AG04450 (cell line): ENCODE data around the gene ABR. TPM values are rescaled to one million over a fixed set of nuclear protein-coding genes. Genes with fewer than 3 reads are reported as not detected.

Experiments used
- CTCF ChIA-PET: fragments of 300-600, 350-600 bp; formaldehyde crosslinking; extraction: SDS; loops from one replicate; lab custom pipeline; 2022; ENCODE audit warnings: antibody characterized with exemption, inconsistent platforms; lab: Charles Lee
- POLR2A ChIA-PET: fragments of 350-600 bp; formaldehyde crosslinking; extraction: SDS; loops from one replicate; lab custom pipeline; 2021; ENCODE audit warnings: antibody characterized with exemption, inconsistent platforms; lab: Yijun Ruan, JAX
- DNase-seq: peaks from one replicate; pipeline ENCODE4 v3.0.0-alpha.2; 2011; ENCODE audit warnings: low read depth, low spot score
- H3K27ac ChIP-seq: one replicate; pipeline ENCODE4 v1.5.1; 2012; ENCODE audit warnings: low read depth, low read length, control low read depth
- H3K27me3 ChIP-seq: one replicate; pipeline ENCODE4 v1.6.0; 2012; ENCODE audit warnings: low read length; ENCODE audit not compliant: control insufficient read depth, insufficient read depth
- H3K4me3 ChIP-seq: 2 replicates; pipeline ENCODE4 v1.5.1; 2011; ENCODE audit warnings: mild to moderate bottlenecking, low read depth, low read length, control low read depth
- H3K9me3 ChIP-seq: 2 replicates; pipeline ENCODE4 v1.5.1; 2012; ENCODE audit warnings: low read length; ENCODE audit not compliant: control insufficient read depth, insufficient read depth
- polyA plus RNA-seq: library from polyadenylated mRNA; depleted of rRNA; stranded (reverse); fragments of >200 nt; gene quantifications from 2 replicates; pipeline ENCODE4 v1.2.3, GENCODE V29; 2011
- TF ChIP-seq, protein P1 (sequence below): IDR thresholded peaks from 2 replicates; pipeline ENCODE4 v1.5.1; 2011; ENCODE audit warnings: low read depth, low read length, control low read depth, inconsistent platforms

ABR gene
- polyA plus RNA-seq, 1 experiment: 64.3 TPM

DNA sequence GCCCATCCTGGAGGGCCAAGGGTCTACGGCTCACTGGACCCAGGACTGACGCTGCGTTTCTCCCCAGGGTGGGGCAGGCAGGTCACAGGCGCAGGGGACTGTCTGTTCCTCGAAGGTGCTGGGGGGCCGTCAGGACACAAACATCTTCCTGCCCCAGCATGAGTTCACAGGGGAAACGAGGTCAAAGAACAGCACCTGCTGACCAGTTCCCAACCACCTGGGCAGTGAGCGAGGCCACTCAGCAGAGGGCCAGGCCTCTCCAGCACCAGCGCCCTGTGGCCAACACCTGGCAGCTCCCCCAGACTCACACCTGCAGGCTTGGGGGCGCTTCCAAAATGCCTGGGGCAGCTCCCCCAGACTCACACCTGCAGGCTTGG, 153.2 kb downstream of the ABR start:
- peaks cover 4% of the 10 kb centered on the region; the same call in 1 of the 2 replicates for H3K9me3 ChIP-seq
- ChIA-PET POLR2A (no interaction called here), CTCF (no interaction called here)
- no peak overlapping the region for H3K27ac ChIP-seq
- TF ChIP-seq, protein P1, sequence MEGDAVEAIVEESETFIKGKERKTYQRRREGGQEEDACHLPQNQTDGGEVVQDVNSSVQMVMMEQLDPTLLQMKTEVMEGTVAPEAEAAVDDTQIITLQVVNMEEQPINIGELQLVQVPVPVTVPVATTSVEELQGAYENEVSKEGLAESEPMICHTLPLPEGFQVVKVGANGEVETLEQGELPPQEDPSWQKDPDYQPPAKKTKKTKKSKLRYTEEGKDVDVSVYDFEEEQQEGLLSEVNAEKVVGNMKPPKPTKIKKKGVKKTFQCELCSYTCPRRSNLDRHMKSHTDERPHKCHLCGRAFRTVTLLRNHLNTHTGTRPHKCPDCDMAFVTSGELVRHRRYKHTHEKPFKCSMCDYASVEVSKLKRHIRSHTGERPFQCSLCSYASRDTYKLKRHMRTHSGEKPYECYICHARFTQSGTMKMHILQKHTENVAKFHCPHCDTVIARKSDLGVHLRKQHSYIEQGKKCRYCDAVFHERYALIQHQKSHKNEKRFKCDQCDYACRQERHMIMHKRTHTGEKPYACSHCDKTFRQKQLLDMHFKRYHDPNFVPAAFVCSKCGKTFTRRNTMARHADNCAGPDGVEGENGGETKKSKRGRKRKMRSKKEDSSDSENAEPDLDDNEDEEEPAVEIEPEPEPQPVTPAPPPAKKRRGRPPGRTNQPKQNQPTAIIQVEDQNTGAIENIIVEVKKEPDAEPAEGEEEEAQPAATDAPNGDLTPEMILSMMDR: no peak
- no peak overlapping the region for H3K4me3 ChIP-seq
- no peaks in the 10 kb centered on the region for H3K27me3 ChIP-seq
- DNase-seq: no peak

DNA sequence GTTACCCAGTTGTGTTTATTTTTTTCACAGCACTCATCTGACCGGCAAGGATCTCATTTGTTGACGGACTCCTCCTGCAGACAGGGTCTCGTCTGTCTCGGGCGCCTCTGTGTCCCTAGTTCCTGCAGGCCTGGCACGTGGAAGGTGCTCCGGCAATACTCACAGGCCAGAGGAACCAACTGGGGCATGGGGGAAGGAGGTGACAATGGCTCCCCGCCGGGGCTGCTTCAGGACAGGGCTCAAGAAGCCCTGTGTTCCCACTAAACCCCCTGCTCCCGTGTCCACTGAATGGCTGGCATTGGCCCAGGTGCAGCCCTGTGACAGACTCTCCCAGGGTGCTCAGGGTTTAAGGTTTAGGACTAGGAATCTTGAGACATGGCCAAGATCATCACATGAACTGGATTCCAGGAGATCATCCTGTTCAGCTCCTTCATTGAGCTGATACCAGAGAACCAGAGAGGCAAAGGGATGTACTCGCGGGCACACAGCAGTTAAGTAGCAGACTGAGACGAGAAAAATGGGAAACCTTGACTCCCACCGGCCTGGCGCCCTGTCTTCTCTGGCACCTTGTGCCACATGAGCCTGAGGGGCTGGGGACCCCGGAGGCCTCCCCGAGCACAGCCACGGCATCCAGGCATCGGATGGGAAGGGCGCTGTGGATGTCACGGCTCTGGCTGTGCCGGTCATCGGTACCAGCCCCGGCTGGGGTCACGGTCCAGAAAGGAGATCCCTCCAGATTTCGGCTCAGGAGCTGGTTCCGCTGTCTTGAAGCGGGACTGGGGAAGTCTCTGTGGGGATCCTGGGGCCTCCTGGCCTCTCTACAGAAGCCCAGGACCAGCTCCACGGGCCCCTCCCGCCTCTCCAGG, 153.8 kb downstream of the ABR start:
- Histone ChIP-seq H3K27me3 (no peaks in the 10 kb centered on the region), H3K4me3 (no peak overlapping the region), H3K9me3 (peaks cover 4% of the 10 kb centered on the region; the same call in 1 of the 2 replicates), H3K27ac (no peak overlapping the region)
- no peak for DNase-seq
- POLR2A ChIA-PET: no interaction called here
- CTCF ChIA-PET: no interaction called here
- TF ChIP-seq, protein P1: no peak

DNA sequence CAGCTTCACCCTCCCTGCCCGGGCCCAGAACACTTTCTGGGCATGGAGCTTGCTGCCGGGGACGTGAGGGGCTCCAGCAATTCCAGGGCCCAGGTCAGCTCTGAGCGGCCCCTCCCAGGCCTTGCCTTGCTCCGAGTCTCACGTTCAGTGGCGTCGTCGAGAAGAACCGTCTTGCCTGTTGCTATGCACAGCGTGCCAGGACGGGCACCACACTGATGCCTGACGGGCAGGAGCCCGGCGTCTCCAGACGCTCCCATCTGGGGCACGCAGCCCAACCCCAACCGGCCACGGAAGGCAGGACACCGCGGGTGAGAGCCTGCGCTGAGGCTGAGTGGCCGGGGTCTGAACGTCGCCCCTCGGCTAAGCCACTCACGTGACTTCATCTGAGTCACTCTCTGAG, 155.7 kb downstream of the ABR start:
- POLR2A ChIA-PET: no interaction called here
- H3K9me3 ChIP-seq: no peaks in the 10 kb centered on the region; the same call in 1 of the 2 replicates
- no peak for DNase-seq
- no peaks in the 10 kb centered on the region for H3K27me3 ChIP-seq
- CTCF ChIA-PET: no interaction called here
- H3K27ac ChIP-seq: no peak overlapping the region
- TF ChIP-seq, protein P1: no peak
- no peak overlapping the region for H3K4me3 ChIP-seq

DNA sequence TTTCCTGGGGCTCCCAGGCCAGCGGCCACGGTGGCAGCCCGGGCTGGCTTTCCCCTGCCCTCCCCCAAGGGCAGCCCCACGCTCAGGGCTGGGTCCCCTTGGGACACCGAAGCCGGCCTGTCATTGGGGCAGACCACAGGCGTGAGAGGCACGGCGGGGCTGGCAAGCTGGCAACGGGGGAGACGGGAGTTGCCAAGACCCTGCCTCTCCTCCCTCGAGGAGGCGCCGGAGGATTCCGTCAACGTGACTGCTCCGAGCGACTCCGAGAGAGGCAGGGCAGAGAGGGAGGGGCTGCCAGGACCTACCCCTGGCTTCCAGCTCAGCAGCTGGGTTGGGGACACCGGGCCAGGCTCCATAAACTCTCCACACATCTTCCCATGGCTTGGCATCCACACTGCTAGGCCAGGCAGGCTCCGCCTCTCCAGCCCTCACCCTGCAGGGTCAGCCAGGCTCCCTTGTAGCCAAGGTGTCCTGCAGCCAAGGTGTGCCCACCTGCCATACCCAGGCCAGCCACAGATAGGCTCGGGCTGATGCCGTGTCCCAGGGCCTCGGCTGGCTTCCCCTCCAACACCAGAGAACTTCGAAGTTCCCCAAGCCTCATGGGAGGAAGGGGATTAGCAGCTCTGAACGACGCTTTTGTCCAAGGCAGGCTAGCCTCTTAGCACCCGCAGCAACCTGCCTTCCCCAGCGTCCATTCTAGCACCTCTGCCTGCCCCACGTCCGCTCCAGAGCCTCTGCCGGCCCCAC, 157.3 kb downstream of the ABR start:
- Histone ChIP-seq H3K27ac (no peak overlapping the region), H3K4me3 (no peak overlapping the region), H3K9me3 (no peaks in the 10 kb centered on the region; the same call in 1 of the 2 replicates), H3K27me3 (no peaks in the 10 kb centered on the region)
- CTCF ChIA-PET: no interaction called here
- POLR2A ChIA-PET: no interaction called here
- no peak for DNase-seq
- TF ChIP-seq, protein P1: no peak

DNA sequence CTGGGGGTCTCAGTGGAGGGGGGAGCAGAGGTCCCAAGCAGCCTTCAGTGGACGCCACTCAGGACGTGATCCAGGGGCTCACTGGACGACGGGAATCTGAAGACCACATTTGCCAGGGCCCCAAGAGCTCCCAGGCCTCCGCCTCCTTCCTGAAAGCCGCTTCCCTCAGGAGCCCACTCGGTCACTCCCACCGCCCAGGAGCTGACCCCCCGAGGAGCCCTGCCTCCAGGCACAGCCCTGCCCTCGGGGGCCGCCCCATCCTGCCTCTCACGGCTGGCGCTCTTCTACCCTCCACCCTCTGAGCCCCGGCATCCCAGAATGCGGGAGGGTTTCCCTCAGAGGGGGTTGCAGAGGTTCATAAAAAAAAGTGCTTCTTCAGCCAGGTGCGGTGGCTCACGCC, 158.6 kb downstream of the ABR start:
- Histone ChIP-seq H3K27me3 (no peaks in the 10 kb centered on the region), H3K9me3 (no peaks in the 10 kb centered on the region; the same call in 1 of the 2 replicates), H3K27ac (no peak overlapping the region), H3K4me3 (no peak overlapping the region)
- ChIA-PET CTCF (no interaction called here), POLR2A (no interaction called here)
- TF ChIP-seq, protein P1: no peak
- DNase-seq: no peak
